WTC11 (cell line): ENCODE data around the gene EFHD2. TPM values are rescaled to one million over a fixed set of nuclear protein-coding genes. Genes with fewer than 3 reads are reported as not detected.

ENCODE experiments used
- ATAC-seq: fragments of 200-7000 bp; cut with Tn5 transposase; 2 replicates; pipeline ENCODE4 v1.10.0; 2021; ENCODE audit warnings: mild to moderate bottlenecking, moderate library complexity
- CTCF ChIA-PET: fragments of 300-600 bp; sonication (Branson Sonifier 250); formaldehyde crosslinking; loops from one replicate; lab custom pipeline; 2021; ENCODE audit warnings: antibody characterized with exemption; lab: Charles Lee
- POLR2A ChIA-PET: fragments of 350-600 bp; sonication (Branson Sonifier 250); formaldehyde crosslinking; loops from one replicate; lab custom pipeline; 2021; ENCODE audit warnings: antibody characterized with exemption; lab: Charles Lee
- DNase-seq: peaks from one replicate; pipeline ENCODE4 v3.0.0; 2021; ENCODE audit warnings: low spot score
- H3K27ac Mint-ChIP-seq: 2 replicates; pipeline ENCODE4 v1.8.0; 2021; ENCODE audit warnings: mixed read lengths
- H3K27me3 Mint-ChIP-seq: 2 replicates; pipeline ENCODE4 v1.8.0; 2021; ENCODE audit warnings: low read depth, mild to moderate bottlenecking, moderate library complexity, mixed read lengths
- H3K36me3 Mint-ChIP-seq: 2 replicates; pipeline ENCODE4 v1.8.0; 2021; ENCODE audit warnings: mixed read lengths
- H3K4me1 Mint-ChIP-seq: 2 replicates; pipeline ENCODE4 v1.8.0; 2022; ENCODE audit warnings: mixed read lengths
- H3K4me3 Mint-ChIP-seq: 2 replicates; pipeline ENCODE4 v1.8.0; 2021; ENCODE audit warnings: mild to moderate bottlenecking, moderate library complexity, mixed read lengths
- H3K9me3 Mint-ChIP-seq: 2 replicates; pipeline ENCODE4 v1.8.0; 2021; ENCODE audit warnings: mixed read lengths
- AFF4 ChIP-seq: sonication (generic); formaldehyde crosslinking; IDR thresholded peaks from 2 replicates; pipeline ENCODE4 v1.8.1; 2023; ENCODE audit warnings: mild to moderate bottlenecking, missing genetic modification reagents, borderline replicate concordance
- AR ChIP-seq: fragments of 250-450 bp; sonication (Bioruptor Pico); IDR thresholded peaks from 2 replicates; pipeline ENCODE4 v1.9.0; 2021; ENCODE audit warnings: mild to moderate bottlenecking
- ATF1 ChIP-seq: sonication (generic); formaldehyde crosslinking; IDR thresholded peaks from 2 replicates; pipeline ENCODE4 v1.8.1; 2023; ENCODE audit warnings: mild to moderate bottlenecking, moderate library complexity, missing genetic modification reagents
- EMX1 ChIP-seq: fragments of 250-450 bp; sonication (Bioruptor Pico); IDR thresholded peaks from 2 replicates; pipeline ENCODE4 v1.8.0; 2021; ENCODE audit warnings: mild to moderate bottlenecking
- ETV6 ChIP-seq: sonication (generic); formaldehyde crosslinking; IDR thresholded peaks from 2 replicates; pipeline ENCODE4 v1.8.1; 2022; ENCODE audit warnings: mild to moderate bottlenecking, missing genetic modification reagents
- JAZF1 ChIP-seq: fragments of 250-450 bp; sonication (Bioruptor Pico); IDR thresholded peaks from 2 replicates; pipeline ENCODE4 v1.9.0; 2021; ENCODE audit warnings: moderate library complexity, mild to moderate bottlenecking, inconsistent platforms
- NFE2L1 ChIP-seq: sonication (generic); formaldehyde crosslinking; IDR thresholded peaks from 2 replicates; pipeline ENCODE4 v1.8.1; 2023; ENCODE audit warnings: missing genetic modification reagents
- NR3C1 ChIP-seq: sonication (generic); formaldehyde crosslinking; conservative IDR thresholded peaks from 2 replicates; pipeline ENCODE4 v1.8.1; 2023; ENCODE audit warnings: low read depth, mild to moderate bottlenecking, missing genetic modification reagents
- PRRX2 ChIP-seq: fragments of 250-450 bp; sonication (Bioruptor Pico); IDR thresholded peaks from 2 replicates; pipeline ENCODE4 v1.8.0; 2021; ENCODE audit warnings: mild to moderate bottlenecking
- TEAD4 ChIP-seq: sonication (generic); formaldehyde crosslinking; IDR thresholded peaks from 2 replicates; pipeline ENCODE4 v1.8.0; 2022; ENCODE audit warnings: mild to moderate bottlenecking, missing genetic modification reagents
- ZNF138 ChIP-seq: sonication (generic); formaldehyde crosslinking; conservative IDR thresholded peaks from 2 replicates; pipeline ENCODE4 v1.8.1; 2022; ENCODE audit warnings: mild to moderate bottlenecking, moderate library complexity, missing genetic modification reagents
- total RNA-seq: library from RNA; stranded (reverse); gene quantifications from 3 replicates; pipeline ENCODE4 v1.2.3, GENCODE V29; 2021
- TF ChIP-seq, protein P1 (sequence below): sonication (generic); formaldehyde crosslinking; conservative IDR thresholded peaks from 2 replicates; pipeline ENCODE4 v1.8.1; 2023; ENCODE audit warnings: mild to moderate bottlenecking, low read depth, missing genetic modification reagents, moderate library complexity
- TF ChIP-seq, protein P2 (sequence below): sonication (generic); formaldehyde crosslinking; IDR thresholded peaks from 2 replicates; pipeline ENCODE4 v1.8.1; 2023; ENCODE audit warnings: mild to moderate bottlenecking, moderate library complexity, missing genetic modification reagents
- TF ChIP-seq, protein P3 (sequence below): fragments of 250-450 bp; sonication (Bioruptor Pico); IDR thresholded peaks from 2 replicates; pipeline ENCODE4 v1.9.0; 2021; ENCODE audit warnings: mild to moderate bottlenecking, borderline replicate concordance

Gene EFHD2
- total RNA-seq, 1 experiment from 2014 or later: 23.8 TPM

DNA sequence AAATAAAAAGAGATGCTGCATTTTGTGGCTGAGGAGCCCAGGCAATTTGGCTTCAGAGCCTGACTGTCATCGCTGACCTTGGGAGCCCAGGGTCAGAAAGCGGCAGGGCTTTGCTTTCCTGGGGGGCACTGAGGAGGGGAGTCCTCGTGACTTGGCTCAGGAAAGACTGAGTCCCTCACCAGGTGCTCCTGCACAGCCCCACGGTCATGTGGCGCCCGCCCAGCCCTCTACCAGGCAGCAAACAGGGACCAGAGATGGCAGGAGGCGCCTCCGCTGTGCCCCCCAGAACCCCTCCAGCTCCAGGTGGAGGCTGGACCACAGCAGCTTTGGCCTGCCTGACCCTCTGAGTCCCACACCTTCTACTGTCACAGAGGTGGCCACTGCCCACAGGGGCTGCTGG lies 13.2 kb downstream of the EFHD2 start:
- Mint-ChIP-seq H3K9me3 (peaks cover 5% of the 10 kb centered on the region), H3K27ac (no peak overlapping the region), H3K4me3 (no peak overlapping the region), H3K4me1 (no peaks in the 10 kb centered on the region), H3K27me3 (no peaks in the 10 kb centered on the region; the same call in 1 of the 2 replicates), H3K36me3 (peaks cover 7% of the 10 kb centered on the region)
- ChIA-PET CTCF (interaction anchor here (0.7 to 1.8 kb wide), 2 partner anchors 9 to 99 kb away, joined by 3 to 8 read pairs; no protein-coding TSS in a partner anchor), POLR2A (no interaction called here)
- DNase-seq: no peak
- no peak for ATAC-seq
- TF ChIP-seq EMX1 (CRISPR knock-in tag) (no peak), ETV6 (no peak), NFE2L1 (CRISPR knock-in tag) (no peak), AFF4 (CRISPR knock-in tag) (no peak), TEAD4 (CRISPR knock-in tag) (no peak)
- TF ChIP-seq, all 79 proteins: peak for 0

DNA sequence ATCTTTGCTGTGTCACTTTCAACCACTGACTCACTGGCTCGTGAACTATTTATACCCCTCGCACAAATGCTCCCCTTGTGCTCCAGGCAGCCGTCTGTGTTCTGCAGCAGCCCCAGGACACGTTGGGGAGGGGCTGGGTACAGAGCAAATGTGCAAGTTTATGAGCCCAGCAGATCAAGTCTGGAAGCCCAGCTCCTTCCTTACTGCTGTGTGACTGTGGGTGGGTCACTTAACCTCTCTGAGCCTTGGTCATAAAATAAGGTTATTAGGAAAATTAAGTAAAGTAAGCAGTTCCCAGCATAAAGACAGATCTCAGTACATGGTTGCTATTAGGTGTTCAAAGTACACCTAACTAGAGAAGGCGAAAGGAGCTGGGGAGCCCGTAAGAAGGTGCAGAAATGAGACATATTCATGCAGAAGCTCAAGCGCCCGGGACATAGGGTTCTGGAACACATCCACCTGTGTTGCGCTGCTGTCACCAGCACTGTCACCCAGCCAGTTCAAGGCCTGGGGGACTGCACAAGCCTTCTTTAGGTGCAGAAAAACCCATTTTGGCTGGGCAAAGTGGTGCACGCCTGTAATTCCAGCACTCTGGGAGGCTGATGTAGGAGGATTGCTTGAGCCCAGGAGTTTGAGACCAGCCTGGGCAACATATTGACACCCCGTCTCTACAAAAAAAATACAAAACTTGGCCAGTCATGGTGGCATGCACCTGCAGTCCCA lies 13.8 kb downstream of the EFHD2 start:
- ChIA-PET CTCF (interaction anchor here (0.7 kb wide), 1 partner anchor 9 kb away, joined by 3 read pairs; no protein-coding TSS in a partner anchor), POLR2A (no interaction called here)
- ATAC-seq (no peak), DNase-seq (no peak)
- TF ChIP-seq, protein P1, sequence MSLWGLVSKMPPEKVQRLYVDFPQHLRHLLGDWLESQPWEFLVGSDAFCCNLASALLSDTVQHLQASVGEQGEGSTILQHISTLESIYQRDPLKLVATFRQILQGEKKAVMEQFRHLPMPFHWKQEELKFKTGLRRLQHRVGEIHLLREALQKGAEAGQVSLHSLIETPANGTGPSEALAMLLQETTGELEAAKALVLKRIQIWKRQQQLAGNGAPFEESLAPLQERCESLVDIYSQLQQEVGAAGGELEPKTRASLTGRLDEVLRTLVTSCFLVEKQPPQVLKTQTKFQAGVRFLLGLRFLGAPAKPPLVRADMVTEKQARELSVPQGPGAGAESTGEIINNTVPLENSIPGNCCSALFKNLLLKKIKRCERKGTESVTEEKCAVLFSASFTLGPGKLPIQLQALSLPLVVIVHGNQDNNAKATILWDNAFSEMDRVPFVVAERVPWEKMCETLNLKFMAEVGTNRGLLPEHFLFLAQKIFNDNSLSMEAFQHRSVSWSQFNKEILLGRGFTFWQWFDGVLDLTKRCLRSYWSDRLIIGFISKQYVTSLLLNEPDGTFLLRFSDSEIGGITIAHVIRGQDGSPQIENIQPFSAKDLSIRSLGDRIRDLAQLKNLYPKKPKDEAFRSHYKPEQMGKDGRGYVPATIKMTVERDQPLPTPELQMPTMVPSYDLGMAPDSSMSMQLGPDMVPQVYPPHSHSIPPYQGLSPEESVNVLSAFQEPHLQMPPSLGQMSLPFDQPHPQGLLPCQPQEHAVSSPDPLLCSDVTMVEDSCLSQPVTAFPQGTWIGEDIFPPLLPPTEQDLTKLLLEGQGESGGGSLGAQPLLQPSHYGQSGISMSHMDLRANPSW: no peak
- TF ChIP-seq ATF1 (CRISPR knock-in tag): no peak
- TF ChIP-seq AR (CRISPR knock-in tag): no peak
- no peak for TF ChIP-seq NR3C1
- Mint-ChIP-seq H3K36me3 (peaks cover 7% of the 10 kb centered on the region), H3K27me3 (no peaks in the 10 kb centered on the region; the same call in 1 of the 2 replicates), H3K4me3 (no peak overlapping the region), H3K4me1 (no peaks in the 10 kb centered on the region), H3K27ac (no peak overlapping the region), H3K9me3 (peaks cover 5% of the 10 kb centered on the region)

DNA sequence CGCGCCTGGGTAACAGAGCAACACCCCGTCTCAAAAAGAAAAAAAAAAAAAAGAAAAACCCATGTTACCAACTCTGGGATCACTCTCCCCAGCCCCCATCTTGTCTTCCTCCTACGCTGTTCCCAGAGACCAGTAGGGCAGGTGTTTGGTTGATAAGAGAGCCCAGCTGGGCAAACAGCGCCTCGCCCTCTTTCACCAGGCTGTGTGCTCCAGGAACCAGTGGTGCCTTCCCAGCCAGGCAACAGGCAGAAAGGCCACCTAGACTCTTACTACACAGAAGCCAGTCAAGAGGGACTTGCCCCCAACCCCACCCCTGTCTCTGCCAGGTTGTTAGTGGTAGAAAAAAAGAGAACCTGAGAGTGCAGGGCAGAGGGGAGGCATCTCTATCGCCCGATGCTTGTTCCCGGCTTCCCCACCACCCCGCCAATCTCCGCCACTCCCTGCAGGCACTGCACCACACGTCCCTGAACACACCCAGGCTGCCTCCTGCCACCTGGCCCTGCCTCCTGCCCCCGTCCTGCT lies 14.5 kb downstream of the EFHD2 start:
- Mint-ChIP-seq H3K9me3 (peaks cover 5% of the 10 kb centered on the region), H3K4me3 (no peak overlapping the region), H3K36me3 (peaks cover 7% of the 10 kb centered on the region), H3K4me1 (no peaks in the 10 kb centered on the region), H3K27ac (no peak overlapping the region), H3K27me3 (no peaks in the 10 kb centered on the region; the same call in 1 of the 2 replicates)
- POLR2A ChIA-PET: no interaction called here
- ATAC-seq (no peak), DNase-seq (no peak)
- CTCF ChIA-PET: no interaction called here
- no peak for TF ChIP-seq JAZF1 (CRISPR knock-in tag)
- TF ChIP-seq, protein P2, sequence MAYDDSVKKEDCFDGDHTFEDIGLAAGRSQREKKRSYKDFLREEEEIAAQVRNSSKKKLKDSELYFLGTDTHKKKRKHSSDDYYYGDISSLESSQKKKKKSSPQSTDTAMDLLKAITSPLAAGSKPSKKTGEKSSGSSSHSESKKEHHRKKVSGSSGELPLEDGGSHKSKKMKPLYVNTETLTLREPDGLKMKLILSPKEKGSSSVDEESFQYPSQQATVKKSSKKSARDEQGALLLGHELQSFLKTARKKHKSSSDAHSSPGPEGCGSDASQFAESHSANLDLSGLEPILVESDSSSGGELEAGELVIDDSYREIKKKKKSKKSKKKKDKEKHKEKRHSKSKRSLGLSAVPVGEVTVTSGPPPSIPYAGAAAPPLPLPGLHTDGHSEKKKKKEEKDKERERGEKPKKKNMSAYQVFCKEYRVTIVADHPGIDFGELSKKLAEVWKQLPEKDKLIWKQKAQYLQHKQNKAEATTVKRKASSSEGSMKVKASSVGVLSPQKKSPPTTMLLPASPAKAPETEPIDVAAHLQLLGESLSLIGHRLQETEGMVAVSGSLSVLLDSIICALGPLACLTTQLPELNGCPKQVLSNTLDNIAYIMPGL (CRISPR knock-in tag): no peak
- TF ChIP-seq ZNF138 (CRISPR knock-in tag): no peak
- no peak for TF ChIP-seq PRRX2 (CRISPR knock-in tag)
- TF ChIP-seq, protein P3, sequence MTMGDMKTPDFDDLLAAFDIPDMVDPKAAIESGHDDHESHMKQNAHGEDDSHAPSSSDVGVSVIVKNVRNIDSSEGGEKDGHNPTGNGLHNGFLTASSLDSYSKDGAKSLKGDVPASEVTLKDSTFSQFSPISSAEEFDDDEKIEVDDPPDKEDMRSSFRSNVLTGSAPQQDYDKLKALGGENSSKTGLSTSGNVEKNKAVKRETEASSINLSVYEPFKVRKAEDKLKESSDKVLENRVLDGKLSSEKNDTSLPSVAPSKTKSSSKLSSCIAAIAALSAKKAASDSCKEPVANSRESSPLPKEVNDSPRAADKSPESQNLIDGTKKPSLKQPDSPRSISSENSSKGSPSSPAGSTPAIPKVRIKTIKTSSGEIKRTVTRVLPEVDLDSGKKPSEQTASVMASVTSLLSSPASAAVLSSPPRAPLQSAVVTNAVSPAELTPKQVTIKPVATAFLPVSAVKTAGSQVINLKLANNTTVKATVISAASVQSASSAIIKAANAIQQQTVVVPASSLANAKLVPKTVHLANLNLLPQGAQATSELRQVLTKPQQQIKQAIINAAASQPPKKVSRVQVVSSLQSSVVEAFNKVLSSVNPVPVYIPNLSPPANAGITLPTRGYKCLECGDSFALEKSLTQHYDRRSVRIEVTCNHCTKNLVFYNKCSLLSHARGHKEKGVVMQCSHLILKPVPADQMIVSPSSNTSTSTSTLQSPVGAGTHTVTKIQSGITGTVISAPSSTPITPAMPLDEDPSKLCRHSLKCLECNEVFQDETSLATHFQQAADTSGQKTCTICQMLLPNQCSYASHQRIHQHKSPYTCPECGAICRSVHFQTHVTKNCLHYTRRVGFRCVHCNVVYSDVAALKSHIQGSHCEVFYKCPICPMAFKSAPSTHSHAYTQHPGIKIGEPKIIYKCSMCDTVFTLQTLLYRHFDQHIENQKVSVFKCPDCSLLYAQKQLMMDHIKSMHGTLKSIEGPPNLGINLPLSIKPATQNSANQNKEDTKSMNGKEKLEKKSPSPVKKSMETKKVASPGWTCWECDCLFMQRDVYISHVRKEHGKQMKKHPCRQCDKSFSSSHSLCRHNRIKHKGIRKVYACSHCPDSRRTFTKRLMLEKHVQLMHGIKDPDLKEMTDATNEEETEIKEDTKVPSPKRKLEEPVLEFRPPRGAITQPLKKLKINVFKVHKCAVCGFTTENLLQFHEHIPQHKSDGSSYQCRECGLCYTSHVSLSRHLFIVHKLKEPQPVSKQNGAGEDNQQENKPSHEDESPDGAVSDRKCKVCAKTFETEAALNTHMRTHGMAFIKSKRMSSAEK (CRISPR knock-in tag): no peak
